HCT116 (cell line): Measurements from ENCODE around the gene OR1M1. TPM values are rescaled to one million over a fixed set of nuclear protein-coding genes. Genes with fewer than 3 reads are reported as not detected.

Source experiments
- ATAC-seq: fragments of 200-7000 bp; cut with Tn5 transposase; 2 replicates; pipeline ENCODE4 v1.9.1; 2020; ENCODE audit warnings: mild to moderate bottlenecking, moderate library complexity
- BruUV-seq: library from RNA; stranded (reverse); fragments of 400-500 nt; replicated peaks from 2 replicates; lab custom pipeline; 2021; lab: Mats Ljungman, UMichigan
- CTCF ChIA-PET: fragments of 300-600 bp; sonication (Branson Sonifier 250); formaldehyde crosslinking; loops from one replicate; lab custom pipeline; 2021; ENCODE audit warnings: antibody characterized with exemption; lab: Charles Lee
- POLR2A ChIA-PET: fragments of 300-600, 350-600 bp; sonication (Branson Sonifier 250); formaldehyde crosslinking; loops from one replicate; lab custom pipeline; 2021; ENCODE audit warnings: antibody characterized with exemption; lab: Charles Lee
- RAD21 ChIA-PET, 2 experiments: fragments of 300-600 bp; sonication (Branson Sonifier 250); formaldehyde crosslinking; loops; one replicate each; lab custom pipeline; 2023; ENCODE audit warnings: low total read pairs in 2 of 2; ENCODE audit not compliant: uncharacterized antibody in 2 of 2, unreplicated experiment in 2 of 2, low non-redundant PET in 1 of 2; lab: Charles Lee
- DNase-seq: peaks from one replicate; pipeline ENCODE4 v3.0.0-alpha.2; 2010; ENCODE audit warnings: low read depth, low spot score
- H2AFZ ChIP-seq: fragments of 200-600 bp; shearing (Covaris generic), sonication (generic); 2 replicates; pipeline ENCODE4 v1.6.1; 2017; ENCODE audit warnings: low read depth, mixed run types, mixed read lengths, antibody characterized with exemption, low read length; ENCODE audit not compliant: poor library complexity, severe bottlenecking
- H3K27ac ChIP-seq: 2 replicates; pipeline ENCODE4 v1.5.1; 2012; ENCODE audit warnings: low read depth, low read length
- H3K27me3 ChIP-seq: fragments of 200-600 bp; sonication (generic); 2 replicates; pipeline ENCODE4 v1.6.1; 2016; ENCODE audit warnings: mixed run types, low read length, mixed read lengths; ENCODE audit not compliant: insufficient read depth
- H3K36me3 ChIP-seq, 2 experiments: fragments of 200-500 bp in 1 of 2; fragments of 200-600 bp in 1 of 2; sonication (Bioruptor generic) in 1 of 2; sonication (generic) in 1 of 2; 2 replicates each; pipeline versions ENCODE4 v1.5.1 to v1.6.1; 2014 to 2016; ENCODE audit warnings: low read length in 2 of 2, inconsistent platforms in 1 of 2, mixed read lengths in 1 of 2, mixed run types in 1 of 2; ENCODE audit not compliant: insufficient read depth in 2 of 2, control insufficient read depth in 1 of 2
- H3K4me1 ChIP-seq, 2 experiments: fragments of 200-600 bp in 1 of 2; sonication (generic) in 1 of 2; 2 replicates each; pipeline versions ENCODE4 v1.5.1 to v1.6.1; 2012 to 2017; ENCODE audit warnings: low read length in 2 of 2, inconsistent platforms in 1 of 2, mild to moderate bottlenecking in 1 of 2, mixed read lengths in 1 of 2, mixed run types in 1 of 2, moderate library complexity in 1 of 2; ENCODE audit not compliant: insufficient read depth in 2 of 2, control insufficient read depth in 1 of 2
- H3K4me2 ChIP-seq: fragments of 200-600 bp; sonication (generic); 2 replicates; pipeline ENCODE4 v1.6.1; 2017; ENCODE audit warnings: mixed run types, low read length, mixed read lengths
- H3K4me3 ChIP-seq, 2 experiments: fragments of 200-600 bp in 1 of 2; sonication (generic) in 1 of 2; replicated peaks in 1 of 2; 2 replicates each; pipeline ENCODE4 v1.5.1; 2011 to 2016; ENCODE audit warnings: low read length in 2 of 2, control low read depth in 1 of 2, low read depth in 1 of 2, mild to moderate bottlenecking in 1 of 2, mixed read lengths in 1 of 2, mixed run types in 1 of 2
- H3K79me2 ChIP-seq: fragments of 200-600 bp; sonication (generic); 2 replicates; pipeline ENCODE4 v1.6.1; 2017; ENCODE audit warnings: mild to moderate bottlenecking, mixed run types, low read length, moderate library complexity, mixed read lengths; ENCODE audit not compliant: insufficient read depth
- H3K9ac ChIP-seq: fragments of 200-600 bp; sonication (generic); 2 replicates; pipeline ENCODE4 v1.6.1; 2016; ENCODE audit warnings: low read length, mixed read lengths
- H3K9me2 ChIP-seq: fragments of 200-600 bp; sonication (generic), shearing (Covaris generic); 2 replicates; pipeline ENCODE4 v1.6.1; 2017; ENCODE audit warnings: mixed run types, mild to moderate bottlenecking, moderate library complexity; ENCODE audit not compliant: insufficient read depth
- H3K9me3 ChIP-seq, 2 experiments: fragments of 200-500 bp in 1 of 2; fragments of 200-600 bp in 1 of 2; sonication (Bioruptor generic) in 1 of 2; sonication (generic) in 1 of 2; 2 replicates each; pipeline ENCODE4 v1.6.1; 2014 to 2017; ENCODE audit warnings: low read length in 2 of 2, mixed read lengths in 2 of 2, inconsistent platforms in 1 of 2, low read depth in 1 of 2, mild to moderate bottlenecking in 1 of 2, mixed run types in 1 of 2, moderate library complexity in 1 of 2; ENCODE audit not compliant: control insufficient read depth in 1 of 2, insufficient read depth in 1 of 2
- H4K20me1 ChIP-seq: fragments of 200-600 bp; sonication (generic), shearing (Covaris generic); 2 replicates; pipeline ENCODE4 v1.6.1; 2017; ENCODE audit warnings: mixed run types, mild to moderate bottlenecking, moderate library complexity; ENCODE audit not compliant: insufficient read depth
- CBX3 ChIP-seq: IDR thresholded peaks from 2 replicates; pipeline ENCODE4 v1.6.1; 2012; ENCODE audit warnings: low read depth
- ELF1 ChIP-seq: IDR thresholded peaks from 2 replicates; pipeline ENCODE4 v1.6.1; 2012; ENCODE audit warnings: low read depth, borderline replicate concordance
- intact Hi-C: fragments of 100-400 bp; cut with micrococcal nuclease; formaldehyde crosslinking; loops from 2 replicates; pipeline ENCODE4 v1.10.0; 2022
- total RNA-seq: library from RNA; stranded (reverse); gene quantifications from one replicate; pipeline ENCODE4 v1.2.1, GENCODE V29; 2021; ENCODE audit not compliant: unreplicated experiment

The OR1M1 gene
- total RNA-seq, 1 experiment from 2014 or later, result not detected

DNA sequence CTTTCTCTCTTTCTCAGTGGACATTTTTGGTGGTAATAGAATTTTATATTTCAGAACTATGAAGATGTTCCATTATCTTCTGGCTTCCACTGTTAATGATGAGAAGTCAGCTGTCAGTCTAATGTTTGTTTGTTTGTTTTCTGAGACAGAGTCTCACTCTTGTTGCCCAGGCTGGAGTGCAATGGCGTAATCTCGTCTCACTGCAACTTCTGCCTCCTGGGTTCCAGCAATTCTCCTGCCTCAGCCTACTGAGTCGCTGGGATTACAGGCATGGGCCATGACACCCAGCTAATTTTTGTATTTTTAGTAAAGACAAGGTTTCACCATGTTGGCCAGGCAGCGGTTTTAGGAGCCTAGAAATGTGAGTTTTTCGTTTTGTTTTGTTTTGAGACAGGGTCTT, 58.1 kb downstream of the OR1M1 start:
- Histone ChIP-seq H3K4me1 (peaks cover 4 to 10% of the 10 kb centered on the region in 2 experiments; a peak in 2 of 4 replicates), H3K9ac (no peak overlapping the region), H3K4me3 (no peak overlapping the region), H3K9me3 (peaks cover 24 to 40% of the 10 kb centered on the region in 2 experiments), H3K27me3 (no peaks in the 10 kb centered on the region), H2AFZ (no peak overlapping the region), H3K27ac (no peak overlapping the region), H4K20me1 (no peaks in the 10 kb centered on the region), H3K79me2 (peaks cover 98% of the 10 kb centered on the region), H3K4me2 (no peak overlapping the region), H3K36me3 (peaks cover 0 to 43% of the 10 kb centered on the region in 2 experiments; a peak in 1 of 4 replicates), H3K9me2 (no peaks in the 10 kb centered on the region)
- DNase-seq (no peak), ATAC-seq (no peak)
- TF ChIP-seq CBX3, result peak; percentile 87
- TF ChIP-seq ELF1, result no peak
- CTCF ChIA-PET, result no interaction called here
- POLR2A ChIA-PET, result no interaction called here
- no TSS peak for BruUV-seq
- RAD21 ChIA-PET, result no interaction called here
- intact Hi-C loops, result loop anchor here (5.0 to 10.0 kb wide), 3 partner anchors 167 to 477 kb away; partner anchors contain the start of genes ZNF266 and ZNF561

Other genes with a start within 250 kb of the OR1M1 start
- 0.12 TPM for gene MUC16, start 76.7 kb upstream of the OR1M1 start, total RNA-seq
- not detected for gene OR7G2, start 20.4 kb downstream of the OR1M1 start, total RNA-seq
- not detected for gene OR7G1, start 28.7 kb downstream of the OR1M1 start, total RNA-seq
- gene OR7G3, start 39.9 kb downstream of the OR1M1 start, total RNA-seq, result not detected
- 39.8 TPM for gene ZNF317, start 53.3 kb downstream of the OR1M1 start, total RNA-seq
- gene OR7D2, start 91.9 kb downstream of the OR1M1 start, total RNA-seq, result 0.07 TPM
- not detected for gene OR7D4, start 132.5 kb downstream of the OR1M1 start, total RNA-seq
- gene OR7E24, start 163.9 kb downstream of the OR1M1 start, total RNA-seq, result not detected
- gene ZNF699, start 222.8 kb downstream of the OR1M1 start, total RNA-seq, result 7.8 TPM
- 10.9 TPM for gene ZNF559, start 237.1 kb downstream of the OR1M1 start, total RNA-seq